ENCODE data around the gene PNMA6F.
A peak's percentile ranks its signal among the peaks of the same experiment; 100 is the strongest.
"Not testable (repeated sequence)": the region's sequence is repeated elsewhere in the genome, so short reads cannot be mapped to it uniquely, and the experiment has no call there.

The PNMA6F gene

DNA sequence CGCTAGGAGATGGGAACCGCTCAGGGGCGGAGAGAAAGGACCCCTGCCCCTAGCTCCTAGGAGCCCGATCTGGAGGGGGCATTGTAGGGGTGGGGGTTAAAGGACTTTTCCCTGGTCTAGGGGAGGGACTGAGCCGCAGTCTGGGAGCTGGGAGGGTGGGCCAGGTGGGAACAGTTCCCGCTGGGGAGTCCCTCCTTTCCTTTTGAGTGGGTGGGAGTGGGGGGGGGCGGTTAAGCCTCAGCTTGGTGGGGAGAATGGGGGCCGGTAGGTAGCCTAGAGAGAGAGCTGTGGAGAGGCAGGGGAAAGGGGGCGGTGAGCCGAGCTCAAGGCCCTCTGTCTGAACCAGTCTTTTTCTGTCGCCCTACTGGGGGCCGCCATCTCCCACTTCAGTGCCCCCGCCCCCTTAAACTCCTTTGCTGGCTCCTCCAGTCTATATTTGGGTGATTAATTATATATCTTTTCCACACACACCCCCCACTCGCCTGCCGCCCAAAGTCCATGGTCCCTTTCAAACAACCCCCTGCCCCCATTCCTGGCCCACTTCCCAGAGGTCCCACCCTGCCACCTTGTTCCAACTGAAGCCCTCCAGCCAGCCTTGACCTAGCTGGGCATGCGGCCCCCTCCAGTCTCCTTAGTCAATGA lies 13.2 kb upstream of the PNMA6F start:
- DNase-seq (ENCODE audit: low read depth), result no peak

DNA sequence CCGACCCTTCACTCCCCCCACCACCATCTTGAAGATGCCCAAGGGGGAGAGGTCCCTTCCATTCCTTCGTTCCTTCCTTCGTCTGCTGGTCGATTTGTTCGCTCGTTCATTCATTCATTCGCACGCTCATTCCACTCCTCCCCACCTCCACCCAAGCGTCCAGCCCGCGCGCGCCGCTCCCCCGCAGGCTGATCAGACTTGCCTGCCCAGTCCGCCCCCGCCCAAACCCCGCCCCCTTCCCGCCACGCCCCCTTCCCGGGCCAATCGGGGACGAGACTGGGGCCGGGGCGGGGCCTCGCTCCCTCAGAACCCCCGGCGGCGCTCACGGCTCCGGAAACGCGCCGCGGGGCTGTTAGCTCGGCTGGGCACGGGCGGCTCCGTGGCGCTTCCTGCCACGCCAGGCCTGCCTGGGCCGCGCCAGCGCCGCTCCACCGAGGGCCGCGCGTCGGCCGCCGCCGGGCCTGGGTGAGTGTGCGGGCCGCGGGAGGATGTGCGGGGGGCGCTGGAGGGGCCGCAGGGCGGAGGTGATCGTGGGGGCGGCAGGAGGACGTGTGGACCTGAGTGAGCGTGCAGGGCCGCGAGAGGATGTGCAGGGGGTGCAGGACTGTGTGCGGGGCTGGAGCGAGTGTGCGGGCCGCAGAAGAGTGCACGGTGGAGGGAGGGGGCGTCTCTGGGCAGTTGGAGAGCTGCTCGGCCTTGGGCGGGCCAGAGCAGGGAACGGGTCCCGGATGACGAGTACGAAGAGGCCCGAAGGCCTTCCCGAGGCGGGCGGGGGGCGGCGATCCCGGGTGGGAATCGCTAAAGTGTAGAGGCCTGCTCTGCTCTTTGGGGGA lies 12.5 kb upstream of the PNMA6F start, which contains the start of gene ZNF275:
TSS of gene ZNF275 (plus strand) at position 333 of the 833 bp plus-strand sequence. CDS start 2,527 bp downstream, outside the sequence.
- peak; percentile 56 for DNase-seq (ENCODE audit: low read depth)

DNA sequence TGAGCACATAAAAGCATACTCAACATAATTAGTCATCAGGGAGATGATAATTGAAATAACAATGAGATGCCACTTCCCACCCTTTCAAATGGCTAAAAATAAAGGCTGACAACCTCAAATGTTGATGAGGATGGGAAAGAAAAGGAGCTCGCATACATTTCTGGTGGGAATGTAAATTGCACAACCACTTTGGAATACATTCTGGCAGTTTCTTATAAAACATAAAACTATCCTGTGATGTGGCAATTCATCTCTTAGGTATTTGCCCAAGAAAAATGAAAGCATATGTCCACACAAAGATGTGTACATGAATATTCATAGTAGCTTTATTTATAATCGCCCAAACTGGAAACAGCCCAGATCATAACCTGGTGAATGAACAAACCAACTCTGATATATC lies 11.7 kb upstream of the PNMA6F start:
- DNase-seq (ENCODE audit: low read depth), result no peak

DNA sequence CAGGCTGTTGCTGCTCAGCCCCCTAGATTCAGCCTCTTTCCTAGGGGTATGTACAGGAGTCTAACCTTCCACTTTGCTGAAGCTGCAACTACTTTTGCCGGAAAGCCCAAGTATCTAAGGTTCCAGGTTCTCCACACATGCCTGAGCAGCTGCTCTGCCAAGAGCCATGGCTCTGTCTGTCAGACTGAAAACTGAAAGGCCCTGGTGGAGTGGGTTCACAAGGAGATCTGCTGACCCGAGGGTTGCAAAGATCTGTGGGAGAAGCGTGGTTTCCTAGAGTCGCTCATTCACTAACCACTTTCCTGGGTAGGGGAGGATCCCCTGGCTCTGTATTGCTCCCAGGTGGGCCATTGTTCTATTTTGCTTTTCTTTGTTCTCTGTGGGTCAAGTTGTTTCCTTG lies 6.0 kb upstream of the PNMA6F start:
- DNase-seq (ENCODE audit: low read depth), result no peak

DNA sequence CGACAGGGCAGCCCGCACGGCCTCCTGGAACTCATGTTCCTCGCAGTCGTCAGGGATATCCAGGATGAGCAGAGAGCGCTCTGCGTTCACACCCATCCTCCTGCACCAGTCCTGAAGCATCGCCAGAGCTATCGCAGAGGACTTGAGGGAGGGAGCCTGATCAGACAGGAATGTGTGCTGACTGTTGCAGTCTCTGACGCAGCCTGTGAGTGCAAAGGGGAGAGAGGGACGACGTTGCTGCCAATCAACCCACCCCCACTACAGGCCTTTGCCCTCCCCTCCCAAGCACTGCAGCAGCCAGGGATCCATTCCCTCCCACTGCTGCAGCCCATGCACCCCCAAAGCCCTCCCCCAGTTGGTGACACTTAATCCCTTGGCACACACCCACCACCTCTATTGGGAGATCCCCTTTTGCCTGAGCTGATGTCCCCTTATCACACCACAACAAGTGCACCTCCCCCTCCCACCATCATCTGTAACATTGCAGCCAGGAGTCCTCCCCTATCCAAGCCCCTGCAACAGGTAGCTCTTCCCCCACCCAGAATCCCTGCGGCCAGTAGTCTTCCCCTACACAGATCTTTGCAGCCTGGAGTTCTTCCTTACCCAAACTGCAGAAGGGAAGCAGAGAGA lies 897 bp downstream of the PNMA6F start:
- no peak for DNase-seq (ENCODE audit: low read depth)

DNA sequence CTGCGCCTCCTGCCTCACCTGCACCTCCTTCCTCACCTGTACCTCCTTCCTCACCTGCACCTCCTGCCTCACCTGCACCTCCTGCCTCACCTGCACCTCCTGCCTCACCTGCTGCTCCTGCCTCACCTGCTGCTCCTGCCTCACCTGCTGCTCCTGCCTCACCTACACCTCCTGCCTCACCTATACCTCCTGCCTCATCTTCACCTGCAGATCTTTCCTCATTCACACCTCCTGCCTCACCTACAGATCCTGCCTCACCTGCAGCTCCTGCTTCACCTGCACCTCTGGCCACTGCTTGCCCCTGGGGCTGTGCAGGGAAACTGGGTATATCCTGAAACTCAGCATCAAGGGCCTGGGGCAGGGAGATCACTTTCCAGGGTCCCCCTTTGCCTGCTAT lies 1.5 kb downstream of the PNMA6F start:
- not testable (repeated sequence) for DNase-seq (ENCODE audit: low read depth)

DNA sequence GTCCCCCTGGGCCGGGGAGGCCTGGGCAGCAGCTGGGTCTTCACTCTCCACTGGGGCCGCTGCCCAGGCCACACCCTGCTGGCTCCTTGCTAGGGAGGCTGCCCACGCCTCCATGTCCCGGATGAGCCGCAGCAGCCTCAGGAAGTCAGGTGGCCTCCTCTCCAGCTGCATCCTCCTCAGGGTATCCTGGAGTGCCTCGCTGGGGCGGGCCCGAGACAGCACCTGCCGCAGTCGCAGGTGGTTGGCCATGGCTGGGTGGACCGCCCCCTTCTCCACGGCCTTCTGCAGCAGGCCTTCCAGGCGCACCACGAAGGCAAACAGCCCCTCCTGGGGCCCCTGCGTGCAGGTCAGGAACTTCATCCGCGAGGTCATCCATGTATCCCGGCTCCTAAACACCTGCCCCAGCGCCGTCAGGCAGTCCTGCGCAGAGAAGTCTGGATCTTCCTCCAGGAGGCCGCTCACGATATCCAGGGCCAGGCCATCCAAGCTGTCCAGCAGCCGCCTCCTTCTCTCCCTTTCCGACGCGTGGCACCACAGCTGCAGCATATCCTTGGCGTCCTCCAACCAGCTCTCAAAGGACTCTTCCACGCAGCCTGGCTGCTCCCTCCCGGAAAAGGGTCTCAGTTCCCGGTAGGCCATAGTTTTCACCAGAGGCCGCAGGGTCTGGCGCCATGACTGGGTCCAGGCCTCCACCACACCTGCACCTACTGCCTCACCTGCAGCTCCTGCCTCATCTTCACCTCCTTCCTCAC lies 2.1 kb downstream of the PNMA6F start:
- DNase-seq (ENCODE audit: low read depth), result no peak

DNA sequence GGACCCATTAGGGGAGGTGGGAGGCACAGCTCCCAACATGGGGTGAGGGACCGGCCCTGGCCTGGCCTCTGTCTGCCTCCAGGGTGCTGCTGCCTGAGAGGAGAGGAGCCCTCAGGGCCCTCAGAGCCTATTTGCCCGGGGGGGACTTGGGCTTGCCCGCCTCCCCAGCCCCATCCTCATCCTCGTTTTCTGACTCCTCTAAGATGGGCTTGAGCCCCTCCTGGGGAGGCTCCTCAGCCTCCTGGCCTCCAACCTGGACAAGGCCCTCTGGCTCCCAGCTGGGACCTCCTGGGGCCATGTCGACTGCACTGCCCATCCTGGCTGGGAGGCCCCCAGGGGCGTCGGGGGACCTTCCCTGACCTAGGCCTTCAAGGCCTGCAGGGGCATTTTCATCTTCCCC lies 2.8 kb downstream of the PNMA6F start:
- no peak for DNase-seq (ENCODE audit: low read depth)

DNA sequence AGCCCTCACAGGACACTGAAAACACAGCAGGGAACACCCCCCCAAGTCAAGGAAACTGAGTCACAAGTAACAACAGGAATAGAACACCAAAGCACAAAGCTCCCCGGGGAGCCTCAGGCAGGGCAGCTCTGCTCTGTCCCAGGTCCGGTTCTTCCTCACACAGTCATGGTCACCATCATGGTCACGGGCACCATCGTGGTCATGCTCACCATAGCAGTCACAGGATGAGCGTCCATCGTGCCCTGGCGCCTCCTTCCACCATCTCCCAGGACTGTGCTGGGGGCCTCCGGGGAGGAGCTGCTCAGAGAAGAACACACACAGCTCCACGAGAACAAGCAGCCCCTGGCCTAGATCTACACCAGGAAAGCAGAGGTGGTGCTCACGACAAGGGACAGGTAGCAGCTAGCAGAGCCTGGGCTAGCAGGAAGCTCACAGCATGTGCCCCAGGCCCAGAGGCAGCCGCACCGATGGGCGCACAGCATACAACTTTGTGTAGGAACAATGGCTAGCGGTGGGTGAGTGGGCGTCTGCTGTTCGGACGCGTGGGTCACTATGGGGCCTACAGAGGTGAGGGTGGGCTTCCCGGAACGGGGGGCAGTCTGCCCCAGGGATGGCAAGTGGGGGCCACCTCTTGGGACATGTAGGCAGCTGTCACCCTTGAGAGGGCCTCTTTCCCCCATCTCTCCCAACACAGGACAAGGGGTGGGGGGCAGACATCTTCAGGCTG lies 3.4 kb downstream of the PNMA6F start:
- no peak for DNase-seq (ENCODE audit: low read depth)

DNA sequence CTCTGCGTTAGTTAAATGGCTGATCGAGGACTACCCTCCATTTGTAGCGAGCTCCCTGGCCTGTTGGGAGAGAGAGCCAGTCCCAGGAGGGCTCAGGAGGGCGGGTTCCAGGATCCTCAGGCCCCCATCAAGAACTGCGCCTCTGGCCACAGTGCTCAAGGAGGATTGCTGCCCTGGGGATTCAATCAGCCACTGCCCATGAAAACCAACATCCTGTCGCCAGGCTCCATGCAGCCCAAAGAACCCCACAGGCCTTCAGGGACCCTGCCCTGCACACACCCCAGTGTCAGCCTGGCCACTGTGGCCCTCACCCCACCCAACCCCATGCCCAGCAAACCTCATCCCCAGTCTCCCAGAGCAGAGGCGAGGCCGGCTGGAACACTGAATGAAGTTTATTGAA lies 4.3 kb downstream of the PNMA6F start:
- no peak for DNase-seq (ENCODE audit: low read depth)

DNA sequence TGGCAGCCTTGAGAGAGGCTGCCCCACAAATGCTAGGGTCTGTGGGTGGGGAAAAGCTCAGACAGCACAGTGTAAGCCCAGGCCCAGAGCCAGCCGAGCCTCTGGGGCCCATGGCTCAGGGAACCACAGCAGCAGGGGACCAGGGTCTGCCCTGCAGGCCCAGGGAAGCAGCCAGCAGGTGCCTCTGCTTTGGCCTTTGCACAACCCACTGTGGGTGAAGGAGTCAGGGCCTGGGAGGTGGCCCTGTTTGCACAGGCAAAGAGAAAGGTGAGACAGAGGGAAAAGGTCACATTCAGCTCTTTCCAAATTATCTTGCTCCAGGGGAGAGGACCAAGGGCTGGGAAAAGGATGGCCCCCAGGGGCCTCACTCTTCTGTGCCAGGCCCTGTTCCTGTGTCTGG lies 8.7 kb downstream of the PNMA6F start:
- DNase-seq (ENCODE audit: low read depth), result no peak

DNA sequence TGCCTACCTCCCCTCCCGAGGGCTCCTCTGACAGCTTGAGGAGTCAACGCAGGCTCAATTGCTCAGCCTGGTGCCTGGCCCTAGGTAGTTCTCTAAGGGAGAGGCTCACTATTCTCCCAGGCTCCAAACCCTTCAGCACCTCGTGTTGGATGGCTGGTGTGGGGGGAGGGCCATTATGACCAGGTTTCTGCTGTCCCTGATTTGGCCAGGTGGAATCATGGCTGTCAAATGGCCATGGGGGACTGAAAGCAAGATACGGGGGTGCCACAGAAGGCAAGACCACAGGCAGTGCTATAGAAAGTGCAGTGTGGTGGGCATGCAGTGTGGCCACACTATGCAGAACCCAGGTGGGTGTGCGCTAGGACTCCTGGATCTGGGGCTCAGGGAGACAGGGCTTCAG lies 9.5 kb downstream of the PNMA6F start:
- no peak for DNase-seq (ENCODE audit: low read depth)

DNA sequence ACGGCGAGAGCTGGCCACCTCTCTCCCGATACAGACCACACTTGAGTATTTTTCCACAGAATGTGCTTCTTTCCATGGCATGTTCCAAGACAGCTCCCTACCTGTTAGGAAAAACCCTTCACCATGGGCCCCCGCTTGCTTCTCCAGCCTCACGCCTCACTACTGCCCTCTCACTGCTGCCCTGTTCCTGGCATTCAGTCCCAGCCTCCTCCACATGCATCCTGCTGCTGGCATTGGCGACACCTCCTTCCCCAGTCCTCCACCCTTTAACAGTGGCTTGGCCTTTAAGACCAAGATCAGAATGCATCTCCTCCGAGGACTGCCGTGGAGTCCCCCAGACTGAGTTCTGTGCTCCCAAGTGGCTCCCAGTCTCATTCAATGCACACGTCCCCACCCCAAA lies 10.7 kb downstream of the PNMA6F start:
- DNase-seq (ENCODE audit: low read depth), result no peak

DNA sequence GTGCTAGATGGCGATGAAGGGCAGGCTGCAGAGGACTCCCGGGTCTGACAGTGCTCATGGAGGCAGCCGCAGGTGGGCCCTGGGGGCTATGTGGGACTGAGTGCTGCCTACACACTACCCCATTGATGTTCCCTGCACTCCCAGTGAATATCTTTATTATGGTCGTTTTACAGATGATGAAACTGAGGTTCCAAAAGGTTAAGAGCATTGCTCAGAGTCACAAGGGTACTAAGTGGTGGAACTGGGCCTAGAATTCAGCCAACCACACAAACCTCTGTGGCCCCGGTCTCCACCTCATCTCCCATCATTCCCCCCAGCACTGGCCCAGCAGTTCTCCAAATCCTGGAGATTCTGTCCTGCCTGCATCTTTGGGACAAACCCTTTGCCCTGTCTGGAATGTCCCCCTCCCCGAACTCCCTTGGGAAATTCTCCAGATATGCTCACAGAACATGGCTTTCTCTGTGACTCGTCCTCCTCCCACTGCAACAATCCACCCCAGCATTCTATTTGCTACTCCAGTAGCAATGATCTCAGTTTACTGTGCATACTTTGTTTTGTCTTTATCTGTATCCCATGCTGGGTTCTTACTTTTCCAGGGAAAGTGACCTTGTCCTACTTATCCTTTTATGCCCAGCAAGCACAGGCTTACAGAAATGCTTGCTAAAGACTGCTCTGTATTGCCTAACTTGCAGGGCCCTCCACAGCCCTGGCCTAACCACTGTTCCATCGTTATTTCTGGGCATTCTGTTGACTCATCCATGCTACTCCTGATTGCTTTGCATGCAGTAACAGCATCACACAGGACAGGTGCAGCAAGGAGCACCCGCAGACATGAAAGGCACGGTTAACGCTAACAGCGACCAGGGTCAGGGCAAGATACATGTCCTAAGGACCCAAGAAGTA lies 14.0 kb downstream of the PNMA6F start:
- no peak for DNase-seq (ENCODE audit: low read depth)

DNA sequence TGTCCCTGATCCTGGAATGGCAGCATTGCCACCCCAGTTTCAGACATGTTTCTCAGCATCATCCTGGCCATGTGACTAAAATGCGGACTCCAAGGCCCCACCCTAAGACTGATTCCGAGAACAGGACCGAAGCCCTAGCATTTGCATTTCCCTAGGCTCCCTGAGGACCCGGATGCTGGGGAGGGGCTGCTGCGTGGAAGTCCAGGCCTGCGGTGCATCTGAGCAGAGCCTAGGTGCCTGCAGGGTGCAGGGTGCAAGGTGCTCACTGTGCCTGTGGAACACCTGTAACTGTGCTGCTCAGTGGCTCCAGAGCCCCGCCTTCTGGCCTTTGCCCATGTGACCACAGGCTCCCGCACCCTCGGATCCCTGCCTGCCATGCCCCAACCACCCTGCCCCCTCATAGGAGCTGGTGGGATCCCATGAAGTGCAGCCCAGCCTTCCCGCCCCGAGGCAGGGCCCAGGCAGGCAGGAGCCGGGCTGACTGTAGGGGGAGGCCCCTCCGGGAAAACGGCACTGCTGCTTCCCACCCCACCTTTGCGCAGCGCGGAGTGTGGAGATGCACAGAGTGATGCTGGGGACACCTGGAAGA lies 14.9 kb downstream of the PNMA6F start:
- no peak for DNase-seq (ENCODE audit: low read depth)

DNA sequence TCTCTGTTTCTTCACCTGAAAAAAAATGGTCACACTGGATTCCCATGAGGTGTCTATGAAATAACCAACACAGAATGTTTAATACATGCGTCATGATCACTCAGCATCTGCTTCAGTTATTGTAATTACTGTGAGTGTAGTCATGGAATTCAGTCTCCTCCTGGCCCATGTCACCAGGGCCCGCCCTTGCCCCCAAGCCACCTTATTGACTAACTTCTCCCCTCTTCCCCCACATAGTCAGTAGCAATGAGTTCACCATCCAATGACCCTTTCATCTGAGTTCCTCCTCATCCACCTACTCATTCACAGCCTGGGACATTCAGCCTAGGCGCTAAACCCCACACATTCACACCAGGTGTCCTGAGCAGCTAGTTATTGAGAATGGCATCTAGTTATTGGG lies 15.6 kb downstream of the PNMA6F start:
- DNase-seq (ENCODE audit: low read depth), result no peak

DNA sequence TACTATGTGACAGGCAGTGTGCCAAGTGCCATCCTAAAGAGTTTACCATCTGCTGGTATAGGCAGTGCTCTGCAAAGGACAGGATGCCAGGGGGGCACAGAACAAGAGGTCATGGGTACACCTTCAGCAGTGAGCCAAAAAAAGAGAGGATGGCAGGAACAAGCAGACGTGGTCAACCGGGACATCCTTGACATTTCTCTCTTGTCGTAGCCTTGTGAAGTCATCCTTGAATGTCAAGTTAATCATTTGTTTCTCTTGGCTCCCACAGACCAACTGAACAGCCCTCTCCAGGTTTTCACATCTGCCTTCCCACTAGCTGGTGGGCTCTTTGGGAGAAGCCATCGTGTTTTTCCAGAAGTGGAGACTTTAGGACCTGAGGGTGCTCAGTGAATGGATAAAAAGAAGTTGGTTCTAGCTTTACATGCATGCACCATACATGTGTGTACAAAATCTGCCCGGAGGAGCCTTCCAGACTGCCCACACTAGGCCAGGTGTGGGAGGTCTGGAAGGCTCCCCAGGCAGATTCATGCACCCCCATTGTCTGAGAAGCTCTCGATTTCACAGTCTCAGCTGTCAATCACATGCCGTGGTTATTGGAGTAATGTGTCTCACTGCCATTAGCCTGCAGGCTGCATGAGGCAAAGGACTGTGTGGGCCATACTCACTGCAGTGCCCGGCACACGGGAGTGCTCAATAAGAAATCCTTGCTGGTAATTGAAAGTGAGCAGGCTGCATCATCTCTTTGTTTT lies 16.4 kb downstream of the PNMA6F start:
- DNase-seq (ENCODE audit: low read depth), result no peak

DNA sequence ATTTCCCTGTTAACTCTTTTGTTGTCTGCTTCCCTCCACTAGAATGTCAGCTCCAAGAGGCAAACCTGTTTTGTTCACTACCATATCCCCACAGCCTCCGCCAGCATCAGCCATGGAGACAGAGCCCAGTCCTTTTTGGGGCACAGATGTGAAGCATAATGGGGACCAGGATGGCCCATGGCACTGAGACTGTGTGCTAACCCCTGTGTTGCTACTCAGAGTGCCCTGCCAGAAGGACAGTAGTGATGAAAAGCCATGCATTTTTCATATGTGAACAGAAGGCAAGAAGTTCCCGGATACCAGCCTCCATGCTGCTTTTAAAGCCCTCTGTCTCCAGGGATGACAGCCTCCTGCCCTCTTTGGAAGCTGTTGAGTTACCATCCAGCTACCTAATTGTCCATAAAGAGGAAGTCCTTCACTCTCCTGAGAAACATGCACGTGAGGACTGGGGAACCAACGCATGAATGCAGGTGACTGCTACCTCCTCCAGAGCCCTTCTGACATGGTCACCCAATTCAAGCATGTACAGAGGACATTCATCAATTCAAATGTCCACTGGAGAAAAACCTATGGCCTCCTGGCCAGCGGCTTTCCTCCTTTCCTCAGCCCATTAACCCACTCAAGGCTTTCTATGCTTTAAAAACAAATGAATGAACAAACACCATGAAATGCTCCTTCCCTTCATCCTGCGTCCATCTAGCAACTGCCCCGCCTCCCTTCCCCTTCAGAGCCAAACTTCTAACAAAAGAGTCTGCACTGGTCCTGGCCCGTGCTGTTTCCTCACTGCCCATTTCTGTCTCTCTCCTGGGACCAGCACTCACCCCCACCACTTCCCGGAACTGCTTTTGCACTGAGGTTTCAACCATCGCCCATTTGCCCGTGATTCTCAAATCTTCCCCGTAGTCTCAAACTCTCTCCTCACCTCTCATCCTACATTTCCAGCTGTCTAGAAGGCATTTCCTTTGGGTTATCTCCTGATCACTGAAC lies 18.0 kb downstream of the PNMA6F start:
- no peak for DNase-seq (ENCODE audit: low read depth)

Measured in stimulated activated CD8-positive, alpha-beta memory T cell treated with anti-CD3 and anti-CD28 coated beads, Interleukin-15, amount 100 ng/mL, for 1 hour (primary cell).